ENCODE measurements around the gene ETS1. TPM values are rescaled to one million over a fixed set of nuclear protein-coding genes. Genes with fewer than 3 reads are reported as not detected.

Gene ETS1
- total RNA-seq, 2 experiments from 2014 or later = 203 to 466 TPM

- H3K9me2 ChIP-seq (ENCODE audit: insufficient read depth, low read length) = no peaks in the 10 kb centered on the region
- no peaks in the 10 kb centered on the region for H3K79me2 ChIP-seq (ENCODE audit: insufficient read depth, low read depth, low read length)
- H3K4me3 ChIP-seq (ENCODE audit: low read depth, low read length, poor library complexity, severe bottlenecking) = no peak overlapping the region
- no peaks in the 10 kb centered on the region for H4K20me1 ChIP-seq (ENCODE audit: insufficient read depth, low read length)
- TF ChIP-seq EZH2phosphoT487 (IDR thresholded peaks at IDR 0.05; ENCODE audit: borderline replicate concordance, low read depth, low read length) = no peak
- TF ChIP-seq, protein P1, sequence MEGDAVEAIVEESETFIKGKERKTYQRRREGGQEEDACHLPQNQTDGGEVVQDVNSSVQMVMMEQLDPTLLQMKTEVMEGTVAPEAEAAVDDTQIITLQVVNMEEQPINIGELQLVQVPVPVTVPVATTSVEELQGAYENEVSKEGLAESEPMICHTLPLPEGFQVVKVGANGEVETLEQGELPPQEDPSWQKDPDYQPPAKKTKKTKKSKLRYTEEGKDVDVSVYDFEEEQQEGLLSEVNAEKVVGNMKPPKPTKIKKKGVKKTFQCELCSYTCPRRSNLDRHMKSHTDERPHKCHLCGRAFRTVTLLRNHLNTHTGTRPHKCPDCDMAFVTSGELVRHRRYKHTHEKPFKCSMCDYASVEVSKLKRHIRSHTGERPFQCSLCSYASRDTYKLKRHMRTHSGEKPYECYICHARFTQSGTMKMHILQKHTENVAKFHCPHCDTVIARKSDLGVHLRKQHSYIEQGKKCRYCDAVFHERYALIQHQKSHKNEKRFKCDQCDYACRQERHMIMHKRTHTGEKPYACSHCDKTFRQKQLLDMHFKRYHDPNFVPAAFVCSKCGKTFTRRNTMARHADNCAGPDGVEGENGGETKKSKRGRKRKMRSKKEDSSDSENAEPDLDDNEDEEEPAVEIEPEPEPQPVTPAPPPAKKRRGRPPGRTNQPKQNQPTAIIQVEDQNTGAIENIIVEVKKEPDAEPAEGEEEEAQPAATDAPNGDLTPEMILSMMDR (conservative IDR thresholded peaks at IDR 0.05; ENCODE audit: low read length) = no peak
- ChIA-PET CTCF (ENCODE audit: unreplicated experiment) (no interaction called here), POLR2A (interaction anchor here (1.2 to 1.6 kb wide), 2 partner anchors 17 to 31 kb away, joined by 3 read pairs; no protein-coding TSS in a partner anchor)
- intact Hi-C loops (cut with micrococcal nuclease; ENCODE audit: unreplicated experiment) = no loop called here
- peaks cover 6% of the 10 kb centered on the region for H3K4me1 ChIP-seq (ENCODE audit: insufficient read depth, low read length, poor library complexity, severe bottlenecking)
- no peak overlapping the region for H3K27ac ChIP-seq (ENCODE audit: low read depth, low read length, poor library complexity, severe bottlenecking)
- no peaks in the 10 kb centered on the region for H3K9me3 ChIP-seq (ENCODE audit: low read length)
- no TSS peak for BruUV-seq (replicated peaks)
- H2AFZ ChIP-seq (ENCODE audit: low read length) = no peak overlapping the region
- no peaks in the 10 kb centered on the region for H3K36me3 ChIP-seq (ENCODE audit: insufficient read depth, low read length)
- H3K4me2 ChIP-seq (ENCODE audit: low read length) = no peak overlapping the region
- no peak for DNase-seq (ENCODE audit: low spot score)
Measured at GRCh38 chr11:128582496-128583366, 4.6 kb downstream of the ETS1 start.

DNA sequence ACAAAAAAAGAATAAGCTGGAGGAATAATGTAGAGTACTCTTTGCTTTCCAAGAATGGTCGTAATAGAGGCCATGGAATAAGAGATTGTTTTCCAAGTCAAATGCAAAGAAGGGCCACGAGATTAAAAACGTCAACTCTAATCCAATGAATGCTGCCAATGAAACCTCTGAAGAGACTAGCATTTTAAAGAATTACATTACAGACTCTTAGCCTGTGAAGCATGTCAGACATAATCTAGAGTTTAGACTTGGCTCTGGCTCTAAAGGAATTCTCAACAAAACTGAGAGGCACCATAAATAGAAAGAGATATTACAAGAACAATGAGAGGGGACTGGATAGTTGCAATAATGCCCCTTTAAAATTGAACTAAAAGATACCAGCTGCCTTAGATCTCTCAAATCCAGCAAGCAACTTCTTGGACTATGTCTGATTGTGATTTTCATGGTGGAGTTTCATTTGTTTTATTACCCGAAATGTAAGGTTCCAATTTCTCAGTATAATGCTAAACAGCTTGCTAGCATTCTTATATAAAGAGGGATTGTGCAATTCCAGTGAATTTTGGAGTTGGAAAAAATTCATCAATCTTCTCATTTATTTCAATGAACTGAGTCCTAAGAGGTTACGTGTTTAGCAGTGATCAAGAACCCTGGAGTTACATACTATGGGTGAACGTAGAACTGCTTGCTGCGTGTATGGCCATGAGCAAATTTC, 5.6 kb downstream of the ETS1 start:
- Histone ChIP-seq H3K36me3 (ENCODE audit: insufficient read depth, low read length) (no peaks in the 10 kb centered on the region), H3K4me2 (ENCODE audit: low read length) (no peak overlapping the region), H3K9me3 (ENCODE audit: low read length) (no peaks in the 10 kb centered on the region), H3K4me3 (ENCODE audit: low read depth, low read length, poor library complexity, severe bottlenecking) (no peak overlapping the region), H3K4me1 (ENCODE audit: insufficient read depth, low read length, poor library complexity, severe bottlenecking) (peaks cover 6% of the 10 kb centered on the region), H3K79me2 (ENCODE audit: insufficient read depth, low read depth, low read length) (no peaks in the 10 kb centered on the region), H3K9me2 (ENCODE audit: insufficient read depth, low read length) (no peaks in the 10 kb centered on the region), H3K27ac (ENCODE audit: low read depth, low read length, poor library complexity, severe bottlenecking) (no peak overlapping the region), H4K20me1 (ENCODE audit: insufficient read depth, low read length) (no peaks in the 10 kb centered on the region), H2AFZ (ENCODE audit: low read length) (no peak overlapping the region)
- CTCF ChIA-PET (ENCODE audit: unreplicated experiment) = no interaction called here
- no TSS peak for BruUV-seq (replicated peaks)
- POLR2A ChIA-PET = interaction anchor here (1.2 to 1.6 kb wide), 2 partner anchors 18 to 32 kb away, joined by 3 read pairs; no protein-coding TSS in a partner anchor
- no peak for DNase-seq (ENCODE audit: low spot score)
- intact Hi-C loops (cut with micrococcal nuclease; ENCODE audit: unreplicated experiment) = no loop called here
- TF ChIP-seq, protein P1 (conservative IDR thresholded peaks at IDR 0.05; ENCODE audit: low read length) = no peak
- TF ChIP-seq EZH2phosphoT487 (IDR thresholded peaks at IDR 0.05; ENCODE audit: borderline replicate concordance, low read depth, low read length) = no peak
